ENCODE results near the gene FBXW8. TPM values are rescaled to one million over a fixed set of nuclear protein-coding genes. Genes with fewer than 3 reads are reported as not detected.

Gene FBXW8
- total and polyA plus RNA-seq, 2 donors (not counting 3 experiments of a cell fraction or from before 2014, with no cell fraction given) = 15.4 TPM

GRCh38 chr12:117015811-117016210 lies 105.1 kb downstream of the FBXW8 start:
- dilution Hi-C loops (cut with MboI; ENCODE audit: extremely low pct_ligation_motif_present, low sequenced_read_pairs) = no loop called here
- no peak overlapping the region for H2AFZ ChIP-seq (ENCODE audit: low read depth, low read length)
- H3K27me3 ChIP-seq (ENCODE audit: control insufficient read depth in 2 of 2, insufficient read depth in 2 of 2, low read length in 2 of 2) = no peaks in the 10 kb centered on the region
- H4K20me1 ChIP-seq (replicated peaks; ENCODE audit: control insufficient read depth, extremely low read depth, insufficient read depth, low read length) = no peaks in the 10 kb centered on the region
- no peak for TF ChIP-seq CTCF (IDR thresholded peaks at IDR 0.05; ENCODE audit: extremely low read depth in 1 of 2, insufficient read depth in 1 of 2, low read depth in 1 of 2, low read length in 2 of 2)
- TF ChIP-seq JUN (IDR thresholded peaks at IDR 0.05; ENCODE audit: borderline replicate concordance, insufficient read depth, insufficient read length, low read depth) = no peak
- no peak for TF ChIP-seq FOS (IDR thresholded peaks at IDR 0.05; ENCODE audit: borderline replicate concordance, insufficient read depth, low read length)
- no peak for TF ChIP-seq MYC (IDR thresholded peaks at IDR 0.05; ENCODE audit: low read depth, low read length)
- TF ChIP-seq POLR2A (IDR thresholded peaks at IDR 0.05; ENCODE audit: low read depth, low read length) = no peak
- no peak for TF ChIP-seq GATA2 (IDR thresholded peaks at IDR 0.05; ENCODE audit: insufficient read depth, insufficient read length, low read depth, low read length)
- TF ChIP-seq POLR2AphosphoS5 (IDR thresholded peaks at IDR 0.05; ENCODE audit: insufficient read depth, low read depth, low read length) = no peak
- no peak for TF ChIP-seq MAX (IDR thresholded peaks at IDR 0.05; ENCODE audit: insufficient read depth, insufficient read length)
- no peak for TF ChIP-seq EZH2 (IDR thresholded peaks at IDR 0.05; ENCODE audit: borderline replicate concordance, low read depth, low read length, severe bottlenecking)
- H3K79me2 ChIP-seq (ENCODE audit: control insufficient read depth, insufficient read depth, low read length) = peaks cover 4% of the 10 kb centered on the region
- DNase-seq (ENCODE audit: low read depth, low spot score) (no peak), FAIRE-seq (no peak)
- CTCF ChIA-PET = interaction anchor here (0.6 kb wide), 1 partner anchor 126 kb away, joined by 3 read pairs; no protein-coding TSS in a partner anchor
- H3K4me2 ChIP-seq (ENCODE audit: insufficient read depth, low read length) = no peak overlapping the region
- POLR2A ChIA-PET = no interaction called here
- no peaks in the 10 kb centered on the region for H3K9me3 ChIP-seq (replicated peaks; ENCODE audit: control insufficient read depth, insufficient read depth, low read length)
- no peak overlapping the region for H3K27ac ChIP-seq (ENCODE audit: insufficient read depth, low read depth, low read length)
- intact Hi-C loops (cut with micrococcal nuclease) = loop anchor here (10.0 kb wide), 1 partner anchor 281 kb away; the partner anchor contains the start of genes RNFT2 and SPRING1
- no peaks in the 10 kb centered on the region for H3K9me1 ChIP-seq (replicated peaks; ENCODE audit: control insufficient read depth, extremely low read depth, insufficient read depth, low read length)
- H3K36me3 ChIP-seq (ENCODE audit: control insufficient read depth in 2 of 2, extremely low read depth in 1 of 2, insufficient read depth in 2 of 2, low read length in 2 of 2) = peaks cover 0 to 2% of the 10 kb centered on the region in 2 experiments
- peaks cover 13% of the 10 kb centered on the region for H3K4me1 ChIP-seq (ENCODE audit: control insufficient read depth, extremely low read depth, insufficient read depth, low read length)
- no TSS peak for BruUV-seq (replicated peaks)
- no peak overlapping the region for H3K4me3 ChIP-seq (replicated peaks in 1 of 3; ENCODE audit: insufficient read depth in 1 of 3, low read depth in 1 of 3, low read length in 3 of 3)
- no peak overlapping the region for H3K9ac ChIP-seq (replicated peaks; ENCODE audit: extremely low read depth, insufficient read depth, low read length)

Data from endothelial cell of umbilical vein (primary cell).